H9 (cell line): ENCODE measurements around the gene PLEKHA5. TPM values are rescaled to one million over a fixed set of nuclear protein-coding genes. Genes with fewer than 3 reads are reported as not detected.

Experiments
- DNase-seq: peaks from one replicate; pipeline ENCODE4 v3.0.0-alpha.2; 2017
- H2AFZ ChIP-seq: one replicate; pipeline ENCODE4 v1.6.1; 2013; ENCODE audit warnings: mild to moderate bottlenecking, low read length, control low read depth, moderate library complexity
- H2AK5ac ChIP-seq: 2 replicates; pipeline ENCODE4 v1.6.1; 2013; ENCODE audit warnings: low read length, control low read depth, mixed read lengths; ENCODE audit not compliant: insufficient read length
- H2BK120ac ChIP-seq: one replicate; pipeline ENCODE4 v1.6.1; 2013; ENCODE audit warnings: low read depth, mild to moderate bottlenecking, low read length, control low read depth, inconsistent platforms; ENCODE audit not compliant: poor library complexity, severe bottlenecking
- H2BK12ac ChIP-seq: 2 replicates; pipeline ENCODE4 v1.6.1; 2013; ENCODE audit warnings: low read length, control low read depth, mixed read lengths, low read depth; ENCODE audit not compliant: insufficient read length
- H2BK15ac ChIP-seq: 2 replicates; pipeline ENCODE4 v1.6.1; 2013; ENCODE audit warnings: low read depth, low read length, control low read depth
- H2BK20ac ChIP-seq: one replicate; pipeline ENCODE4 v1.6.1; 2013; ENCODE audit warnings: low read depth, mild to moderate bottlenecking, low read length, control low read depth, inconsistent platforms; ENCODE audit not compliant: poor library complexity, severe bottlenecking
- H2BK5ac ChIP-seq: 2 replicates; pipeline ENCODE4 v1.6.1; 2013; ENCODE audit warnings: low read length, control low read depth, mixed read lengths; ENCODE audit not compliant: insufficient read length
- H3K14ac ChIP-seq: 2 replicates; pipeline ENCODE4 v1.6.1; 2013; ENCODE audit warnings: low read length, control low read depth; ENCODE audit not compliant: insufficient read depth
- H3K18ac ChIP-seq: 2 replicates; pipeline ENCODE4 v1.6.1; 2013; ENCODE audit warnings: low read depth, mild to moderate bottlenecking, mixed read lengths, low read length, control low read depth; ENCODE audit not compliant: insufficient read length
- H3K23ac ChIP-seq: 2 replicates; pipeline ENCODE4 v1.6.1; 2013; ENCODE audit warnings: low read length, control low read depth, mixed read lengths, low read depth; ENCODE audit not compliant: insufficient read length
- H3K23me2 ChIP-seq: 2 replicates; pipeline ENCODE4 v1.6.1; 2013; ENCODE audit warnings: low read depth, mild to moderate bottlenecking, mixed read lengths, low read length, control low read depth; ENCODE audit not compliant: insufficient read length, poor library complexity, severe bottlenecking
- H3K27ac ChIP-seq: 2 replicates; pipeline ENCODE4 v1.5.1; 2013; ENCODE audit warnings: low read length, control low read depth, mixed read lengths, low read depth; ENCODE audit not compliant: insufficient read length
- H3K27me3 ChIP-seq: 2 replicates; pipeline ENCODE4 v1.6.1; 2013; ENCODE audit warnings: low read length, control low read depth, inconsistent platforms; ENCODE audit not compliant: insufficient read depth
- H3K4ac ChIP-seq: 2 replicates; pipeline ENCODE4 v1.6.1; 2013; ENCODE audit warnings: low read depth, mild to moderate bottlenecking, control low read depth, inconsistent platforms, low read length, moderate library complexity
- H3K4me1 ChIP-seq: 2 replicates; pipeline ENCODE4 v1.6.1; 2013; ENCODE audit warnings: low read length, control low read depth, inconsistent platforms; ENCODE audit not compliant: insufficient read depth
- H3K4me2 ChIP-seq: 2 replicates; pipeline ENCODE4 v1.6.1; 2013; ENCODE audit warnings: low read length, control low read depth, mixed read lengths; ENCODE audit not compliant: insufficient read length, insufficient read depth
- H3K56ac ChIP-seq: 2 replicates; pipeline ENCODE4 v1.6.1; 2013; ENCODE audit warnings: low read depth, mild to moderate bottlenecking, mixed read lengths, low read length, control low read depth; ENCODE audit not compliant: insufficient read length
- H3K79me1 ChIP-seq: 2 replicates; pipeline ENCODE4 v1.6.1; 2013; ENCODE audit warnings: low read depth, mild to moderate bottlenecking, moderate library complexity, low read length, control low read depth, inconsistent platforms; ENCODE audit not compliant: insufficient read depth, poor library complexity, severe bottlenecking
- H3K79me2 ChIP-seq: 2 replicates; pipeline ENCODE4 v1.6.1; 2013; ENCODE audit warnings: low read length, control low read depth, inconsistent platforms; ENCODE audit not compliant: insufficient read depth
- H3K9ac ChIP-seq: 2 replicates; pipeline ENCODE4 v1.6.1; 2013; ENCODE audit warnings: low read length, control low read depth, mixed read lengths; ENCODE audit not compliant: insufficient read length; ENCODE audit errors: extremely low read depth
- H3K9me3 ChIP-seq: one replicate; pipeline ENCODE4 v1.6.1; 2013; ENCODE audit warnings: low read depth, low read length, inconsistent platforms; ENCODE audit not compliant: control insufficient read depth
- H3T11ph ChIP-seq: one replicate; pipeline ENCODE4 v1.6.1; 2013; ENCODE audit warnings: mild to moderate bottlenecking, low read length, control low read depth, inconsistent platforms
- H4K20me1 ChIP-seq: one replicate; pipeline ENCODE4 v1.6.1; 2013; ENCODE audit not compliant: control insufficient read depth, insufficient read length, insufficient read depth
- H4K5ac ChIP-seq: 2 replicates; pipeline ENCODE4 v1.6.1; 2013; ENCODE audit warnings: low read depth, mild to moderate bottlenecking, mixed read lengths, low read length, control low read depth; ENCODE audit not compliant: insufficient read length
- H4K8ac ChIP-seq: replicated peaks from 2 replicates; pipeline ENCODE4 v1.6.1; 2013; ENCODE audit warnings: low read length, control low read depth, mixed read lengths, low read depth; ENCODE audit not compliant: insufficient read length
- H4K91ac ChIP-seq: 2 replicates; pipeline ENCODE4 v1.6.1; 2013; ENCODE audit warnings: low read depth, mild to moderate bottlenecking, moderate library complexity, mixed read lengths, low read length, control low read depth; ENCODE audit not compliant: insufficient read length
- H3K27ac Mint-ChIP-seq, 3 experiments: 2 replicates in 2 of 3; 3 replicates in 1 of 3; pipeline ENCODE4 v1.8.0; 2020 to 2021; ENCODE audit warnings: mixed read lengths in 3 of 3, mild to moderate bottlenecking in 1 of 3, moderate library complexity in 1 of 3
- H3K27me3 Mint-ChIP-seq: 2 replicates; pipeline ENCODE4 v1.8.0; 2021; ENCODE audit warnings: low read depth, mild to moderate bottlenecking, moderate library complexity, mixed read lengths
- H3K36me3 Mint-ChIP-seq, 3 experiments: 2 replicates in 2 of 3; 3 replicates in 1 of 3; pipeline ENCODE4 v1.8.0; 2020 to 2021; ENCODE audit warnings: low read depth in 3 of 3, mixed read lengths in 3 of 3; ENCODE audit not compliant: insufficient read depth in 1 of 3
- H3K4me1 Mint-ChIP-seq, 2 experiments: 2 replicates each; pipeline ENCODE4 v1.8.0; 2020; ENCODE audit warnings: mixed read lengths in 2 of 2
- H3K4me3 Mint-ChIP-seq, 2 experiments: 2 replicates in 1 of 2; 3 replicates in 1 of 2; pipeline ENCODE4 v1.8.0; 2020 to 2021; ENCODE audit warnings: mild to moderate bottlenecking in 2 of 2, mixed read lengths in 2 of 2, moderate library complexity in 1 of 2
- H3K9me3 Mint-ChIP-seq, 2 experiments: 2 replicates in 1 of 2; 3 replicates in 1 of 2; pipeline ENCODE4 v1.8.0; 2020; ENCODE audit warnings: mild to moderate bottlenecking in 2 of 2, mixed read lengths in 2 of 2, moderate library complexity in 1 of 2
- total RNA-seq: library from RNA; stranded (reverse); gene quantifications from 2 replicates; pipeline ENCODE4 v1.2.1, GENCODE V29; 2021
- TF ChIP-seq, protein P1 (sequence below): fragments of 200-600 bp; sonication (generic); conservative IDR thresholded peaks from 3 replicates; pipeline ENCODE4 v1.8.0; 2021; ENCODE audit warnings: antibody characterized with exemption, mild to moderate bottlenecking

Gene PLEKHA5
- total RNA-seq, 1 experiment from 2014 or later, result 86.7 TPM

DNA sequence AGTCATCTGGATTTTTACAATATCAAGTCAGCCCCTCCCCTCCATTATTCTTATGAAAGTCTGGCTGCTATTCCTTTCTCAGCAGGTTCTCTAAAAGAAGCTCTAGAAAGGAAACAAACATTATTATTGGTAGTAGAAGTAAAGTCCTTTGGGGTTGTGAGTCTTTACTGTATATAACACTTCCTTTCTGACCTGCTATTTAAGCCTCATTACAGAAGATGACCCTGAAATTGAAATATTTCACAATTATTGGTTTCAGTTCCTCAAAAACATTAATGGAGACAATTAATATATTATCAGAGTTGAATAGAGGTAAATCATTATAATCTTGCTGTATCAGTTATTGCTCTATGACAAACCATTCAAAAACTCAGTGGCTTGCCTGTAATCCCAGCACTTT, 19.3 kb downstream of the PLEKHA5 start:
- Histone ChIP-seq H4K5ac (no peak overlapping the region), H3K4me1 (no peaks in the 10 kb centered on the region; the same call in 1 of the 2 replicates), H2BK15ac (no peak overlapping the region), H2BK20ac (no peak overlapping the region), H4K91ac (no peak overlapping the region), H3K14ac (no peak overlapping the region), H3K18ac (no peak overlapping the region), H3K9me3 (no peaks in the 10 kb centered on the region), H2BK120ac (no peak overlapping the region), H3K27ac (no peak overlapping the region), H3K56ac (no peak overlapping the region), H3T11ph (no peak overlapping the region), H4K8ac (no peak overlapping the region), H2BK12ac (no peak overlapping the region), H3K79me2 (peaks cover 25% of the 10 kb centered on the region; the same call in 1 of the 2 replicates), H2AFZ (no peak overlapping the region), H3K4ac (no peak overlapping the region), H3K27me3 (no peaks in the 10 kb centered on the region), H3K4me2 (no peak overlapping the region), H3K23ac (no peak overlapping the region), H3K23me2 (no peaks in the 10 kb centered on the region), H3K79me1 (peaks cover 6% of the 10 kb centered on the region), H2AK5ac (no peak overlapping the region), H3K9ac (no peak overlapping the region), H4K20me1 (no peaks in the 10 kb centered on the region), H2BK5ac (no peak overlapping the region)
- Mint-ChIP-seq H3K27ac (no peak overlapping the region; a peak in 1 of 7 replicates), H3K4me1 (peaks cover 15 to 23% of the 10 kb centered on the region in 2 experiments), H3K4me3 (no peak overlapping the region), H3K27me3 (no peaks in the 10 kb centered on the region), H3K36me3 (peaks cover 26 to 52% (median 51%) of the 10 kb centered on the region in 3 experiments), H3K9me3 (peaks cover 0 to 2% of the 10 kb centered on the region in 2 experiments; a peak in 1 of 5 replicates)
- TF ChIP-seq, protein P1, sequence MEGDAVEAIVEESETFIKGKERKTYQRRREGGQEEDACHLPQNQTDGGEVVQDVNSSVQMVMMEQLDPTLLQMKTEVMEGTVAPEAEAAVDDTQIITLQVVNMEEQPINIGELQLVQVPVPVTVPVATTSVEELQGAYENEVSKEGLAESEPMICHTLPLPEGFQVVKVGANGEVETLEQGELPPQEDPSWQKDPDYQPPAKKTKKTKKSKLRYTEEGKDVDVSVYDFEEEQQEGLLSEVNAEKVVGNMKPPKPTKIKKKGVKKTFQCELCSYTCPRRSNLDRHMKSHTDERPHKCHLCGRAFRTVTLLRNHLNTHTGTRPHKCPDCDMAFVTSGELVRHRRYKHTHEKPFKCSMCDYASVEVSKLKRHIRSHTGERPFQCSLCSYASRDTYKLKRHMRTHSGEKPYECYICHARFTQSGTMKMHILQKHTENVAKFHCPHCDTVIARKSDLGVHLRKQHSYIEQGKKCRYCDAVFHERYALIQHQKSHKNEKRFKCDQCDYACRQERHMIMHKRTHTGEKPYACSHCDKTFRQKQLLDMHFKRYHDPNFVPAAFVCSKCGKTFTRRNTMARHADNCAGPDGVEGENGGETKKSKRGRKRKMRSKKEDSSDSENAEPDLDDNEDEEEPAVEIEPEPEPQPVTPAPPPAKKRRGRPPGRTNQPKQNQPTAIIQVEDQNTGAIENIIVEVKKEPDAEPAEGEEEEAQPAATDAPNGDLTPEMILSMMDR, result no peak
- no peak for DNase-seq
